Measurements from ENCODE around the gene MECR.

Gene MECR

GRCh38 chr1:29232387-29232786, 1.7 kb upstream of the MECR start:
- TF ChIP-seq SIN3A (IDR thresholded peaks at IDR 0.05; ENCODE audit: borderline replicate concordance, insufficient read depth, low read length): no peak
- TF ChIP-seq TAF1 (IDR thresholded peaks at IDR 0.05; ENCODE audit: borderline replicate concordance, insufficient read depth, low read length): no peak
- TF ChIP-seq, protein P1, sequence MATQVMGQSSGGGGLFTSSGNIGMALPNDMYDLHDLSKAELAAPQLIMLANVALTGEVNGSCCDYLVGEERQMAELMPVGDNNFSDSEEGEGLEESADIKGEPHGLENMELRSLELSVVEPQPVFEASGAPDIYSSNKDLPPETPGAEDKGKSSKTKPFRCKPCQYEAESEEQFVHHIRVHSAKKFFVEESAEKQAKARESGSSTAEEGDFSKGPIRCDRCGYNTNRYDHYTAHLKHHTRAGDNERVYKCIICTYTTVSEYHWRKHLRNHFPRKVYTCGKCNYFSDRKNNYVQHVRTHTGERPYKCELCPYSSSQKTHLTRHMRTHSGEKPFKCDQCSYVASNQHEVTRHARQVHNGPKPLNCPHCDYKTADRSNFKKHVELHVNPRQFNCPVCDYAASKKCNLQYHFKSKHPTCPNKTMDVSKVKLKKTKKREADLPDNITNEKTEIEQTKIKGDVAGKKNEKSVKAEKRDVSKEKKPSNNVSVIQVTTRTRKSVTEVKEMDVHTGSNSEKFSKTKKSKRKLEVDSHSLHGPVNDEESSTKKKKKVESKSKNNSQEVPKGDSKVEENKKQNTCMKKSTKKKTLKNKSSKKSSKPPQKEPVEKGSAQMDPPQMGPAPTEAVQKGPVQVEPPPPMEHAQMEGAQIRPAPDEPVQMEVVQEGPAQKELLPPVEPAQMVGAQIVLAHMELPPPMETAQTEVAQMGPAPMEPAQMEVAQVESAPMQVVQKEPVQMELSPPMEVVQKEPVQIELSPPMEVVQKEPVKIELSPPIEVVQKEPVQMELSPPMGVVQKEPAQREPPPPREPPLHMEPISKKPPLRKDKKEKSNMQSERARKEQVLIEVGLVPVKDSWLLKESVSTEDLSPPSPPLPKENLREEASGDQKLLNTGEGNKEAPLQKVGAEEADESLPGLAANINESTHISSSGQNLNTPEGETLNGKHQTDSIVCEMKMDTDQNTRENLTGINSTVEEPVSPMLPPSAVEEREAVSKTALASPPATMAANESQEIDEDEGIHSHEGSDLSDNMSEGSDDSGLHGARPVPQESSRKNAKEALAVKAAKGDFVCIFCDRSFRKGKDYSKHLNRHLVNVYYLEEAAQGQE (IDR thresholded peaks at IDR 0.05; ENCODE audit: insufficient read depth in 1 of 2, low read depth in 2 of 2, low read length in 2 of 2): no peak
- no peak for TF ChIP-seq FOXP2 (optimal IDR thresholded peaks at IDR 0.05; ENCODE audit: borderline replicate concordance, extremely low read depth, extremely low read length, insufficient read depth)
- TF ChIP-seq POLR2AphosphoS5 (IDR thresholded peaks at IDR 0.05; ENCODE audit: low read depth, low read length): no peak

- TF ChIP-seq, protein P1 (IDR thresholded peaks at IDR 0.05; ENCODE audit: insufficient read depth in 1 of 2, low read depth in 2 of 2, low read length in 2 of 2): no peak
- TF ChIP-seq FOXP2 (optimal IDR thresholded peaks at IDR 0.05; ENCODE audit: borderline replicate concordance, extremely low read depth, extremely low read length, insufficient read depth): no peak
- TF ChIP-seq SIN3A (IDR thresholded peaks at IDR 0.05; ENCODE audit: borderline replicate concordance, insufficient read depth, low read length): no peak
- TF ChIP-seq POLR2AphosphoS5 (IDR thresholded peaks at IDR 0.05; ENCODE audit: low read depth, low read length): no peak
- no peak for TF ChIP-seq TAF1 (IDR thresholded peaks at IDR 0.05; ENCODE audit: borderline replicate concordance, insufficient read depth, low read length)
These were observed 556 bp downstream of the MECR start for GRCh38 chr1:29230204-29230552.

- no peak for TF ChIP-seq SIN3A (IDR thresholded peaks at IDR 0.05; ENCODE audit: borderline replicate concordance, insufficient read depth, low read length)
- no peak for TF ChIP-seq POLR2AphosphoS5 (IDR thresholded peaks at IDR 0.05; ENCODE audit: low read depth, low read length)
- TF ChIP-seq TAF1 (IDR thresholded peaks at IDR 0.05; ENCODE audit: borderline replicate concordance, insufficient read depth, low read length): no peak
- no peak for TF ChIP-seq FOXP2 (optimal IDR thresholded peaks at IDR 0.05; ENCODE audit: borderline replicate concordance, extremely low read depth, extremely low read length, insufficient read depth)
- TF ChIP-seq, protein P1 (IDR thresholded peaks at IDR 0.05; ENCODE audit: insufficient read depth in 1 of 2, low read depth in 2 of 2, low read length in 2 of 2): no peak
These were observed 3.2 kb downstream of the MECR start for GRCh38 chr1:29227511-29227910.

DNA sequence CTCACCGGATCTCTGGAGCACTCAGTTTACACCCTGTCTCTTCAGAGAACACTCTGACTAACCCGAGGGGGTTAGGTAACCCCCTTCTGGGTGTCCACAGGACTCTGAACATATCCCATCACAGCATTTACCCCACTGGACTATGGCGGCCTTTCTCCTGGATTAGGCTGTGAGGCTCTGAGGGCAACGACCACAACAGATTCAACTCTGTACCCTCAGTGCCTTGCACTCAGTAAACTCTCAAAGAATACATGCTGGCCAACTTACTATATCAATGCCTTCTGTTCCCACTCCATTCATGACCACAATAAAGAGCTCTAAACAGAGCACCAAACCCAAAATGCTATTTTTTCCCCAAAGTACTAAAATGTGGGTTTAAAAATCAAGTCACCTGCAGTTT, 5.4 kb downstream of the MECR start:
- no peak for TF ChIP-seq SIN3A (IDR thresholded peaks at IDR 0.05; ENCODE audit: borderline replicate concordance, insufficient read depth, low read length)
- TF ChIP-seq FOXP2 (optimal IDR thresholded peaks at IDR 0.05; ENCODE audit: borderline replicate concordance, extremely low read depth, extremely low read length, insufficient read depth): no peak
- TF ChIP-seq TAF1 (IDR thresholded peaks at IDR 0.05; ENCODE audit: borderline replicate concordance, insufficient read depth, low read length): no peak
- no peak for TF ChIP-seq POLR2AphosphoS5 (IDR thresholded peaks at IDR 0.05; ENCODE audit: low read depth, low read length)
- TF ChIP-seq, protein P1 (IDR thresholded peaks at IDR 0.05; ENCODE audit: insufficient read depth in 1 of 2, low read depth in 2 of 2, low read length in 2 of 2): no peak

DNA sequence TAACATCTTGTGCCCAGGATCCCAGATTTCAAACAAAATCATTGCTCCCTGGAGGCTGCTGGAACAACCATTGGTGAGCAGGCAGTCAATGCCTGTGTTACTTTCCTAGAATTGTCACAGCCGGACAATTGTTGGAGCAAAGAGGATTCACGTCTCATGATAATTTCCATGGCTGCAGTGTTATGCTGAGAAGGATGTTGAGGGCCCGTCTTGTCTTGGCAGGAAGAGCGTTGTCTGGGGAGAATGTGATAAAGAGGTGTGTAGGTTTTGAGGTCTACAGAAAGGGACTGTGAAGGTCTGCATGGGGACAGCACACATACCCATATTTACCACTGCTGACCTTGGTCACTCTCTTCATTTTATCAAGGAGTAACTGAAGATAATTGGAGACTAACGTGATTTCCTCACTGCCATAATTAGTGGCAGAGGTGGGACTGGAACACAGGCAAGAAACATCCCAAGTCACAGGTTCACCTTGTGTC, 6.3 kb downstream of the MECR start:
- TF ChIP-seq SIN3A (IDR thresholded peaks at IDR 0.05; ENCODE audit: borderline replicate concordance, insufficient read depth, low read length) (no peak), FOXP2 (optimal IDR thresholded peaks at IDR 0.05; ENCODE audit: borderline replicate concordance, extremely low read depth, extremely low read length, insufficient read depth) (no peak), POLR2AphosphoS5 (IDR thresholded peaks at IDR 0.05; ENCODE audit: low read depth, low read length) (no peak), TAF1 (IDR thresholded peaks at IDR 0.05; ENCODE audit: borderline replicate concordance, insufficient read depth, low read length) (no peak)
- TF ChIP-seq, protein P1 (IDR thresholded peaks at IDR 0.05; ENCODE audit: insufficient read depth in 1 of 2, low read depth in 2 of 2, low read length in 2 of 2): no peak

Data from PFSK-1 (cell line).